HG02970 (cell line): ENCODE results near the gene MAGI2.

Source experiments
- ATAC-seq: cut with Tn5 transposase; IDR thresholded peaks from one replicate; pipeline ENCODE4 v1.9.1; 2021; ENCODE audit warnings: mild to moderate bottlenecking, moderate library complexity, moderate number of reproducible peaks; ENCODE audit not compliant: unreplicated experiment, low FRiP score

Gene MAGI2

DNA sequence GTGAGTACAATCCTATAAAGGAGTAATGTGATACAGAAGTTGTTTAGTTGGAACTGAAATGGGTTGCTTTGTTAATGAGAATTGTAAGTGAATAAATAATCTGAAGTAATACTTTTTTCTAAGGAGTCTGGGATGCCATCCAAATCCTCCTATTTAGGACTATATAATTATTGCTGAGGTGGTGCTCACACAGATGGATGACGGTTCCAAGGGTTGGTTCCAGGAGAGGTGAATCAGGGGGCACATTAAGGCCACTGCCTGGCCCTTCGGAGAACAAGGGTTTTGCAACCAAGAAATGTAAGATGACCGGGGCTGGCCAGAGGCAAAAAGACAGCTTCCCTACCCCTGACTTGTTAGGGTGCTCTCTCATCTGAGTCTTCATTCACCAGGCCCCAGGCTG is 1302.2 kb downstream of the MAGI2 start:
- no peak for ATAC-seq

GRCh38 chr7:78149787-78150186 is 1303.7 kb downstream of the MAGI2 start:
- ATAC-seq: no peak

DNA sequence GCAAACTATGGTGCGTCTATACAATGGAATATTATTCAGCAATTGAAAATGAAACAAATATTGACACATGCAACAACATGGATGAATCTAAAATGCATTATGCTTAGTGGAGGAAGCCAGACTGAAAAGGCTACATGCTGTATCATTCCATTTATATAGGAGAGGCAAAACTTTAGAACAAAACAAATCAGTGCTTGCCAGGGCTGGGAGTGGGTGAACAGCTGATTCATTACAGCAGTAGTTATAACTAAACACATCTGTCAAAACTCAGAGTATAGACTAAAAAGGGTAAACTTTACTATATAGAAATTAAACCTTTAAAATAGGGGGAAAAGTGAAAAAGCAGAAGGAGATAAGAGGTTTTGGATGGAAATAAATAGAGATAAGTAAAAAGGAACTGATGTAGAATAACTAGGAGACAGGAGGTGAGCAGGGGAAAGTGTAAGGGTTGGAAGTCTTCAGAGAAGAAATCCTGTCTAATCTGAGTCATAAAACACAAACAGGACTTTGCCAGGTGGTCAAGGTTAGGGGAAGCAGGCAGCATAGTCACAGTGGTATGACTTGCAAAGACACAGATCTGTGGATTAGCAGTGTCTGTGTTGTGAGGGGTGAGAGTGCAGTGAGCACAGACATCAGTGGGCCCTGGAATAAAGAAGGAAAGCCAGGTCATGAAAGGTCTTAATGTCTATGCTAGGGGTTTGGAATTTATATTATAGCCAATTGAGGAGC is 1305.1 kb downstream of the MAGI2 start:
- ATAC-seq: no peak

GRCh38 chr7:78146546-78146945 is 1306.9 kb downstream of the MAGI2 start:
- ATAC-seq: no peak

- ATAC-seq: no peak
Measured at GRCh38 chr7:78143661-78144060, 1309.8 kb downstream of the MAGI2 start.

GRCh38 chr7:78141522-78142281 is 1311.8 kb downstream of the MAGI2 start:
- ATAC-seq: no peak

DNA sequence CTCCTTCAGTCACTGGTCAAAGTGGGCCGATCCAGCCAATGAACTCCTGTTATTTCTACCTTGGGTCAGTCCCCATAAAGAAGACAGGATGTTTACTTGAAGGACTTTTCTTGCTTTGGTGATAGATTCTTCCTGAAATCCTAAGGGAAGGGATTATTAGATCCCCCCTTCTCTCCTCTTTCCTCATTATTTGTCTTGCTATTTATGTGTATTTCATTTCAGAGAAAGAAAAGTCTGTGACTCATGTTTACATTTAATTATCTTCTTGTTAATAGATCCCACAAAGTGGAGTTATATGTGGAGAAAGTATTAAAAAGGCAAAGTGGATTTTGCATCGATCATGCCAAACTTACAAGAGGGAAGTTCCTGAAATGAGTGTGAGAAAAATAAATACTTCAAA is 1313.4 kb downstream of the MAGI2 start:
- ATAC-seq: no peak

DNA sequence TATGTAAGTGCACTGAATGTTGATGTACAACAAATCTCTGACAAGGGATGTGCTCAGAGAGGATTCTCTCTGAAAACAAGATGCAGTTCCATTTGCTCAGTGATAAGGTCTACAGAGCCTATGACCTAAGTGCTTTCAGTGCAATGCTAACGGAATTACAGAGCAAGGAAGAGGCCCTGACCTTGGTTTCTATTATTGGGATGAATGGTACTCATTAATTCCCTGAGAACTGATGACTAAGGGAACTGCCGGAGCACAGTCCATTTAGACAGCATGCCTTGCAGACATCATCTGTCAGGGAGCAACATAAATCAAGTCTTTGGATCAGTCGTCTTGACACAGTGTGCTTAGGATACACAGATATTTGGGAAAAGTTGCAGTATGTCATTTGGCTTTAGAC is 1314.1 kb downstream of the MAGI2 start:
- ATAC-seq: no peak

GRCh38 chr7:78134774-78135173 is 1318.7 kb downstream of the MAGI2 start:
- no peak for ATAC-seq

DNA sequence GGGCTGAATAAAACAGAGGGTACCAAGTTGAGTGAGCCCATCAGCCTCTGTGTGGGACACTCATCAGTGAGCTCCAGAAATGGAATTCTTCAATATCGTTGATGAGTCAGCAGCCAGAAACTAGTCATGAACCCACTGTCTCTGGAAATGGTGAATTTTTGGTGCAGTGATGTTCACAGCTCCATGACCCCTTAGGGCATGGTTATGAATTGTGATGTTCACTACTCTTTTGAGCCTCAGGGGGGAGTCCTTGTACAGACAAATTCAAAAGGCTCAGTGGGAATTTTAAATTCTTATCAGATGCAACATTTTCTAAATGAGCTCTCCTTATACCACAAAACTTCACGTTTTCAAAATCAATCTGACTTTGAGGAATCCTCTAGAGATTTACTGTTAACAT is 1319.2 kb downstream of the MAGI2 start:
- no peak for ATAC-seq

GRCh38 chr7:78130446-78131215 is 1322.8 kb downstream of the MAGI2 start:
- no peak for ATAC-seq

GRCh38 chr7:78129865-78130264 is 1323.6 kb downstream of the MAGI2 start:
- ATAC-seq: no peak

- no peak for ATAC-seq
Measured at GRCh38 chr7:78127009-78127408, 1326.5 kb downstream of the MAGI2 start.

GRCh38 chr7:78125884-78126283 is 1327.6 kb downstream of the MAGI2 start:
- ATAC-seq: no peak

DNA sequence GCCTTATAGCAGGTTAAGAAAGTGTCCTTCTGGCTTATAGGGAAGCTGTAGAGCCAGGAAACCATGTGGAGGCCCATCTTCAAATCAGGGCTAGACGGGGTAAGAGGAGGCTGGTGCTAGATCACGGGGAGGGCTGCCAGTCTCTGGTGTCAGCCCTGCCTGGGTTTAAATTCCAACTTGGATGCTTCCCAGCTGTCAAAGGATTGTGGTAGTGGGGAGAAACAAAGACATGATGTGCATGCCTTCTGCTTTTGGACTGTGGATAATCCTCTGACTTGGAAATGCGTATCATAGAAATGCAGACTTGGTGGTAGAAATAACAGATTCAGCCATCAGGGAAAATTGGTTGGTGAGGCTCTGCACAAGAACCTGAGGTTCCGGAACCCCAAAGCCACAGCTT is 1329.3 kb downstream of the MAGI2 start:
- ATAC-seq: no peak

DNA sequence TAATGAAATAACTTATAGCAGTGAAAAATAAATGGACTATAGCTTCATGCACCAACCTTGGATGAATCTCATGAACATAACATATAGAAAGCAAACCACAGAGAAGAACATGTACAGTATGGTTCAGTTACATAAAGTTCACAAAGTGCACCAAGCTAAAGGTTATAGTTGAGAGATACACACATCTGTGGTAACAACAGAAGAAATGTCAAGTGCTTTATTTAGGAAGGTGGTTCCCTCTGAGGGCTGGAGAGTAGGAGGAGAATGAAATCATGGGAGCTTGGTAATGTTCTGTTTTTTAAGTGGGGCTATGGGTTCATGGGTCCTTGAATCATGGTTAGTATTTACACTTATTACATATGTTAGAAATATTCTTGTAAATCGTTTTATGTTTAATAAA is 1331.6 kb downstream of the MAGI2 start:
- no peak for ATAC-seq

GRCh38 chr7:78118470-78118869 is 1335.0 kb downstream of the MAGI2 start:
- ATAC-seq: no peak

- no peak for ATAC-seq
Measured at GRCh38 chr7:78115876-78116275, 1337.6 kb downstream of the MAGI2 start.

DNA sequence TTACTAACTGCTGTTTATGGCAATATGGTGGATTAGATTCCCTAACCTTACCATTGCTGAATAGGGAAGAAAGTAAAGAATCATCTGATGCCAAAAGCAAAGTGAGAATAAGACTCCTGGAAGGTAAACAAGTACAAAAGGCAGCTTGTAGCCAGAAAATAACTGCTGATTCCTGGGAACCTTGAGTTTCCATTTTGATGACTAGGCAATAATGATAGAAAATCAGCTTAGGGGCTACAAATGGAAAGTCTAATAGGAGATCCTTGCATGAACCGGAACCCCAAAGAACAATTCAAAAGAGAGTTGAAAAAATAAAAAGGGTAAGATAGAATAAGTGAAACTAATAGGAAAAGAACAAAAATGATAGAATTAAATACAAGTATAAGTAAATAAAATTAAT is 1338.5 kb downstream of the MAGI2 start:
- ATAC-seq: no peak

- no peak for ATAC-seq
Measured at GRCh38 chr7:78112488-78112887, 1341.0 kb downstream of the MAGI2 start.

- ATAC-seq: no peak
Measured at GRCh38 chr7:78111386-78111785, 1342.1 kb downstream of the MAGI2 start.
